OCI-LY7 (cell line): ENCODE measurements around the gene RBMS1.

Experiments used
- CTCF ChIP-seq: fragments of 200-600 bp; sonication (generic); conservative IDR thresholded peaks from 2 replicates; pipeline ENCODE4 v1.5.1; 2014; ENCODE audit warnings: mild to moderate bottlenecking, antibody characterized with exemption, low read length, moderate library complexity, mixed read lengths
- EZH2phosphoT487 ChIP-seq: fragments of 200-600 bp; sonication (generic); IDR thresholded peaks from 2 replicates; pipeline ENCODE4 v1.6.1; 2018; ENCODE audit warnings: low read depth, borderline replicate concordance, mild to moderate bottlenecking, mixed run types, antibody characterized with exemption, low read length, moderate library complexity, mixed read lengths

- no peak for TF ChIP-seq CTCF
- no peak for TF ChIP-seq EZH2phosphoT487
These were observed 173.9 kb downstream of the RBMS1 start for GRCh38 chr2:160319700-160320099.
